NCI-H526 (cell line): Measurements from ENCODE around the gene PCSK1N.
"Not testable (repeated sequence)": the region's sequence is repeated elsewhere in the genome, so short reads cannot be mapped to it uniquely, and the experiment has no call there.

ENCODE experiments used
- DNase-seq, 2 experiments: peaks; one replicate each; lab custom pipeline; 2025; lab: John Stamatoyannopoulos, UW

PCSK1N gene

GRCh38 chrX:48835524-48836329 lies at the start of gene PCSK1N:
PCSK1N (minus strand) TSS chrX:48835610; CDS start chrX:48835532, 78 bp downstream.
- peak; percentile 73 to 81 for DNase-seq

- peak; percentile 24 to 40 for DNase-seq
These were observed 48.3 kb upstream of the PCSK1N start for GRCh38 chrX:48883729-48884128.

GRCh38 chrX:48876944-48877343 lies 41.5 kb upstream of the PCSK1N start:
- DNase-seq: not testable (repeated sequence)

- not testable (repeated sequence) for DNase-seq
These were observed 36.6 kb upstream of the PCSK1N start for GRCh38 chrX:48872017-48872416.

GRCh38 chrX:48864210-48864609 lies 28.8 kb upstream of the PCSK1N start:
- DNase-seq: no peak

GRCh38 chrX:48854898-48855297 lies 19.5 kb upstream of the PCSK1N start:
- no peak for DNase-seq

GRCh38 chrX:48854121-48854804 lies 18.9 kb upstream of the PCSK1N start:
- not testable (repeated sequence) for DNase-seq

- DNase-seq: not testable (repeated sequence)
These were observed 18.1 kb upstream of the PCSK1N start for GRCh38 chrX:48853494-48853893.

- DNase-seq: no peak
These were observed 17.4 kb upstream of the PCSK1N start for GRCh38 chrX:48852857-48853256.

GRCh38 chrX:48848847-48849246 lies 13.4 kb upstream of the PCSK1N start:
- no peak for DNase-seq

- DNase-seq: no peak
These were observed 4.3 kb upstream of the PCSK1N start for GRCh38 chrX:48839686-48840085.

- DNase-seq: peak in 1 of 2 experiments; percentile 15
These were observed 1.1 kb downstream of the PCSK1N start for GRCh38 chrX:48834383-48834709.

- peak in 1 of 2 experiments; percentile 23 for DNase-seq
These were observed 1.8 kb downstream of the PCSK1N start for GRCh38 chrX:48833542-48834138.

GRCh38 chrX:48831909-48832291 lies 3.5 kb downstream of the PCSK1N start:
- DNase-seq: no peak

GRCh38 chrX:48831136-48831908 lies 4.1 kb downstream of the PCSK1N start:
- no peak for DNase-seq

- DNase-seq: no peak
These were observed 6.2 kb downstream of the PCSK1N start for GRCh38 chrX:48829016-48829735.

GRCh38 chrX:48827654-48827968 lies 7.8 kb downstream of the PCSK1N start:
- DNase-seq: no peak

- DNase-seq: no peak
These were observed 8.3 kb downstream of the PCSK1N start for GRCh38 chrX:48826876-48827653.

GRCh38 chrX:48826135-48826875 lies 9.1 kb downstream of the PCSK1N start, which contains the start of gene ERAS:
ERAS (plus strand) TSS chrX:48826513; CDS start chrX:48829124, 2,611 bp downstream.
- no peak for DNase-seq

- DNase-seq: no peak
These were observed 11.3 kb downstream of the PCSK1N start for GRCh38 chrX:48824066-48824465.
